Hepatocyte (in vitro differentiated cells): ENCODE data around the gene ATP13A3. TPM values are rescaled to one million over a fixed set of nuclear protein-coding genes. Genes with fewer than 3 reads are reported as not detected.

Experiments
- DNase-seq: peaks from one replicate; pipeline ENCODE4 v3.0.0-alpha.2; 2016; ENCODE audit warnings: low spot score
- H2AFZ ChIP-seq: fragments of 200-600 bp; sonication (generic); 2 replicates; pipeline ENCODE4 v1.6.0; 2016; ENCODE audit warnings: antibody characterized with exemption, mild to moderate bottlenecking
- H3K27ac ChIP-seq: fragments of 200-600 bp; sonication (generic); 2 replicates; pipeline ENCODE4 v1.5.1; 2016; ENCODE audit warnings: mild to moderate bottlenecking
- H3K27me3 ChIP-seq: fragments of 200-600 bp; sonication (generic); 2 replicates; pipeline ENCODE4 v1.6.1; 2016
- H3K36me3 ChIP-seq: fragments of 200-600 bp; sonication (generic); replicated peaks from 2 replicates; pipeline ENCODE4 v1.5.1; 2016; ENCODE audit warnings: low read depth; ENCODE audit not compliant: insufficient read depth
- H3K4me1 ChIP-seq: fragments of 200-600 bp; sonication (generic); 2 replicates; pipeline ENCODE4 v1.5.1; 2016; ENCODE audit warnings: mild to moderate bottlenecking, moderate library complexity; ENCODE audit not compliant: insufficient read depth
- H3K4me2 ChIP-seq: fragments of 200-600 bp; sonication (generic); 2 replicates; pipeline ENCODE4 v1.6.0; 2016
- H3K4me3 ChIP-seq: fragments of 200-600 bp; sonication (generic); 2 replicates; pipeline ENCODE4 v1.5.1; 2016; ENCODE audit warnings: mild to moderate bottlenecking
- H3K79me2 ChIP-seq: fragments of 200-600 bp; sonication (generic); 2 replicates; pipeline ENCODE4 v1.6.0; 2017; ENCODE audit warnings: mild to moderate bottlenecking
- H3K9me2 ChIP-seq: fragments of 200-600 bp; sonication (generic); replicated peaks from 2 replicates; pipeline ENCODE4 v1.6.0; 2017; ENCODE audit warnings: mild to moderate bottlenecking; ENCODE audit not compliant: insufficient read depth
- H3K9me3 ChIP-seq: fragments of 200-600 bp; sonication (generic); 2 replicates; pipeline ENCODE4 v1.5.1; 2016; ENCODE audit warnings: low read depth, mild to moderate bottlenecking
- H4K20me1 ChIP-seq: fragments of 200-600 bp; sonication (generic); 2 replicates; pipeline ENCODE4 v1.6.0; 2016; ENCODE audit warnings: mild to moderate bottlenecking; ENCODE audit not compliant: insufficient read depth, poor library complexity, severe bottlenecking
- EZH2 ChIP-seq: fragments of 200-600 bp; sonication (generic); IDR thresholded peaks from 2 replicates; pipeline ENCODE4 v1.6.1; 2016; ENCODE audit warnings: antibody characterized with exemption, mild to moderate bottlenecking, borderline replicate concordance
- EZH2phosphoT487 ChIP-seq: fragments of 200-600 bp; sonication (generic); IDR thresholded peaks from one replicate; pipeline ENCODE4 v1.6.1; 2018; ENCODE audit warnings: antibody characterized with exemption, mild to moderate bottlenecking, low read depth, moderate library complexity; ENCODE audit not compliant: unreplicated experiment, severe bottlenecking
- WGBS: methylation state at CpG from one replicate; pipeline ENCODE4 v1.1.6; 2016; ENCODE audit warnings: low lambda C conversion rate; ENCODE audit errors: missing lambda C conversion rate; 5-methylcytosine and 5-hydroxymethylcytosine counted together
- polyA plus RNA-seq: library from polyadenylated mRNA; unstranded; fragments of >200 nt; fragmentation: Nextera tagmentation; extraction: Ambion mirVana; gene quantifications from 2 replicates; pipeline ENCODE4 v1.2.1, GENCODE V29; 2016
- total RNA-seq: library from RNA; depleted of rRNA; stranded (reverse); fragments of >200 nt; gene quantifications from 2 replicates; pipeline ENCODE4 v1.2.3, GENCODE V29; 2014
- TF ChIP-seq, protein P1 (sequence below): fragments of 200-600 bp; sonication (generic); IDR thresholded peaks from 2 replicates; pipeline ENCODE4 v1.5.1; 2016; ENCODE audit warnings: antibody characterized with exemption, mild to moderate bottlenecking; ENCODE audit not compliant: poor library complexity

Gene ATP13A3
- total and polyA plus RNA-seq, 2 experiments from 2014 or later = 18.3 to 131 TPM

DNA sequence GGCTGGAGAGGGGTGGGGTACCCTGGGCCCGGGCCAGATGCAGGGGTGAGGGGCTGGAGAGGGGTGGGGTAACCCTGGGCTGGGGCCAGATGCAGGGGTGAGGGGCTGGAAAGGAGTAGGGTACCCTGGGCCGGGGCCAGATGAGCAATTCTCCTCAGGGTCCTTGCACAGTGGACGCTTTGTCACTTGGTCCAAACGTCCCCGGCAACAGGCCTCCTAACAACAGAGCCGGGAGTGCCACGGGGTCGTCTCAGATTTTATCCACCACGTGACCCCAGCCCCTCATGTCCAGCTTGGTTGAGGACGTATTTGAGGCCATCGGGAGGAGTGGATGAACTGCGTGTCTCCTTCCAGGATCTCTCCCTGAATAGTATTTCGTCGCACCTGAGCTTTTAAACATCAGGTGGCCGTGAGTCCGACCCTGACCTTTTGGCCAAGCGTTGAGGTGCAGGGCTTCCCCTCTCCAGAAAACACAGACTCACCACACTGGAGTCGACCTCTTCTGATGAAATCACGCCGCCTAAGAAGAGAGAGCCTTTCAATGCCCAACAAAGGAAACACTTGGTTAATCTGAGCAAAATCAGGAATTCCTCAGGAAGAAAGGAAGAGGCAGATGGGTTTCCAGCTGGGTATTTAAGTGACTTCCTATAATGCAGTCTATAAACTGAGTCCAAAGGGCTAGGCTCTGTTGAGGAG lies 104.5 kb downstream of the ATP13A3 start:
- no peaks in the 10 kb centered on the region for H3K9me2 ChIP-seq
- 83% methylated on average over 19 of the region's 20 CpGs for WGBS
- no peak overlapping the region for H3K27ac ChIP-seq
- TF ChIP-seq EZH2 (no peak), EZH2phosphoT487 (no peak)
- TF ChIP-seq, protein P1, sequence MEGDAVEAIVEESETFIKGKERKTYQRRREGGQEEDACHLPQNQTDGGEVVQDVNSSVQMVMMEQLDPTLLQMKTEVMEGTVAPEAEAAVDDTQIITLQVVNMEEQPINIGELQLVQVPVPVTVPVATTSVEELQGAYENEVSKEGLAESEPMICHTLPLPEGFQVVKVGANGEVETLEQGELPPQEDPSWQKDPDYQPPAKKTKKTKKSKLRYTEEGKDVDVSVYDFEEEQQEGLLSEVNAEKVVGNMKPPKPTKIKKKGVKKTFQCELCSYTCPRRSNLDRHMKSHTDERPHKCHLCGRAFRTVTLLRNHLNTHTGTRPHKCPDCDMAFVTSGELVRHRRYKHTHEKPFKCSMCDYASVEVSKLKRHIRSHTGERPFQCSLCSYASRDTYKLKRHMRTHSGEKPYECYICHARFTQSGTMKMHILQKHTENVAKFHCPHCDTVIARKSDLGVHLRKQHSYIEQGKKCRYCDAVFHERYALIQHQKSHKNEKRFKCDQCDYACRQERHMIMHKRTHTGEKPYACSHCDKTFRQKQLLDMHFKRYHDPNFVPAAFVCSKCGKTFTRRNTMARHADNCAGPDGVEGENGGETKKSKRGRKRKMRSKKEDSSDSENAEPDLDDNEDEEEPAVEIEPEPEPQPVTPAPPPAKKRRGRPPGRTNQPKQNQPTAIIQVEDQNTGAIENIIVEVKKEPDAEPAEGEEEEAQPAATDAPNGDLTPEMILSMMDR = no peak
- no peaks in the 10 kb centered on the region for H3K79me2 ChIP-seq
- H3K4me3 ChIP-seq = no peak overlapping the region
- H3K36me3 ChIP-seq = no peaks in the 10 kb centered on the region
- no peak overlapping the region for H3K4me2 ChIP-seq
- DNase-seq = no peak
- H3K4me1 ChIP-seq = no peaks in the 10 kb centered on the region
- no peak overlapping the region for H2AFZ ChIP-seq
- H3K27me3 ChIP-seq = no peaks in the 10 kb centered on the region
- no peaks in the 10 kb centered on the region for H3K9me3 ChIP-seq
- H4K20me1 ChIP-seq = no peaks in the 10 kb centered on the region

- no peak overlapping the region for H3K4me2 ChIP-seq
- 72% methylated on average over 17 of the region's 17 CpGs for WGBS
- H3K9me2 ChIP-seq = no peaks in the 10 kb centered on the region
- H2AFZ ChIP-seq = no peak overlapping the region
- TF ChIP-seq EZH2phosphoT487 = no peak
- TF ChIP-seq, protein P1 = no peak
- no peak for TF ChIP-seq EZH2
- no peaks in the 10 kb centered on the region for H3K36me3 ChIP-seq
- no peaks in the 10 kb centered on the region for H3K27me3 ChIP-seq
- no peak overlapping the region for H3K27ac ChIP-seq
- H3K79me2 ChIP-seq = no peaks in the 10 kb centered on the region
- no peaks in the 10 kb centered on the region for H3K9me3 ChIP-seq
- DNase-seq = no peak
- H4K20me1 ChIP-seq = no peaks in the 10 kb centered on the region
- H3K4me3 ChIP-seq = no peak overlapping the region
- no peaks in the 10 kb centered on the region for H3K4me1 ChIP-seq
These were observed 105.3 kb downstream of the ATP13A3 start for GRCh38 chr3:194381460-194381875.

GRCh38 chr3:194380326-194380725 lies 106.5 kb downstream of the ATP13A3 start:
- Histone ChIP-seq H3K27me3 (no peaks in the 10 kb centered on the region), H2AFZ (no peak overlapping the region), H3K4me3 (no peak overlapping the region), H3K79me2 (no peaks in the 10 kb centered on the region), H3K36me3 (no peaks in the 10 kb centered on the region), H3K27ac (no peak overlapping the region), H4K20me1 (no peaks in the 10 kb centered on the region), H3K9me3 (no peaks in the 10 kb centered on the region), H3K4me1 (no peaks in the 10 kb centered on the region), H3K4me2 (no peak overlapping the region), H3K9me2 (no peaks in the 10 kb centered on the region)
- 88% methylated on average over 7 of the region's 7 CpGs for WGBS
- no peak for DNase-seq
- TF ChIP-seq, protein P1 = no peak
- TF ChIP-seq EZH2 = no peak
- TF ChIP-seq EZH2phosphoT487 = no peak
